IMR-90 (cell line): ENCODE measurements around the gene CASTOR2.
"Not testable (repeated sequence)": the region's sequence is repeated elsewhere in the genome, so short reads cannot be mapped to it uniquely, and the experiment has no call there.

Experiments
- MXI1 ChIP-seq: IDR thresholded peaks from 2 replicates; pipeline ENCODE4 v1.6.1; 2012; ENCODE audit warnings: low read depth, mild to moderate bottlenecking, low read length, moderate library complexity, borderline replicate concordance
- RAD21 ChIP-seq: IDR thresholded peaks from 2 replicates; pipeline ENCODE4 v1.6.1; 2012; ENCODE audit warnings: low read length, improper control_type of control experiment

DNA sequence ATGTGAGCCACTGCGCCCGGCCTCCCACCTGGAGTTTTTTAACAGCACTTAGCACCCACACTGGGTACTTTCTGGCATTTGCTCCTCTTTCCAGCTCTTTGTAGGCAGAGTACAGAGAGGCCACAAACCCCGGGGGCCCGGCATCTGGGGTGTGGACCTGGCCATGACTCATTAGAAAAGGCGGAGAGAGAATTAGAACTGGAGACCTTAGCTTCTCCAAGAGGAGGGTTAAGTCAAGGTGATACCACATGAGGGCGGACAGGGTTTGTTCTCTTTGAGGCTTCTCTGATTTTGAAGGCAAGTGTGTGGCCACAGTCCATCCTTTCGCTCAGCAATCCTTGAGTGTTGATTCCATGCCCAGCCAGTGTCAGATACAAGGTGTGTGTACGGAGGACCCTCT is 36.9 kb downstream of the CASTOR2 start:
- TF ChIP-seq RAD21, MXI1: not testable (repeated sequence)
